Posterior vena cava (tissue), 2 donors: Measurements from ENCODE around the gene ARAP1. TPM values are rescaled to one million over a fixed set of nuclear protein-coding genes. Genes with fewer than 3 reads are reported as not detected.

Source experiments
- DNase-seq: peaks from one replicate; pipeline ENCODE4 v3.0.0-alpha.2; 2020; ENCODE audit warnings: low spot score
- intact Hi-C, 2 donors: fragments of 100-400 bp; cut with DNase I; formaldehyde crosslinking; loops; one replicate each; pipeline versions ENCODE4 v1.14.1 to v1.14.2; 2022 to 2023
- total RNA-seq, 2 donors: library from RNA; stranded (reverse); fragmentation: NEBNext Ultra II Directional; extraction: Animal tissue kit (Norgen Biotek cat#: 25700); gene quantifications; one replicate each; pipeline ENCODE4 v1.2.1, GENCODE V29; 2021
- donor health status: DM: yes; HTN: yes; CAD: no.
- donor health status: DM: yes; HTN: yes; CAD: no.

The ARAP1 gene
- total RNA-seq, 2 donors from 2014 or later: 49.9 to 81.9 TPM

DNA sequence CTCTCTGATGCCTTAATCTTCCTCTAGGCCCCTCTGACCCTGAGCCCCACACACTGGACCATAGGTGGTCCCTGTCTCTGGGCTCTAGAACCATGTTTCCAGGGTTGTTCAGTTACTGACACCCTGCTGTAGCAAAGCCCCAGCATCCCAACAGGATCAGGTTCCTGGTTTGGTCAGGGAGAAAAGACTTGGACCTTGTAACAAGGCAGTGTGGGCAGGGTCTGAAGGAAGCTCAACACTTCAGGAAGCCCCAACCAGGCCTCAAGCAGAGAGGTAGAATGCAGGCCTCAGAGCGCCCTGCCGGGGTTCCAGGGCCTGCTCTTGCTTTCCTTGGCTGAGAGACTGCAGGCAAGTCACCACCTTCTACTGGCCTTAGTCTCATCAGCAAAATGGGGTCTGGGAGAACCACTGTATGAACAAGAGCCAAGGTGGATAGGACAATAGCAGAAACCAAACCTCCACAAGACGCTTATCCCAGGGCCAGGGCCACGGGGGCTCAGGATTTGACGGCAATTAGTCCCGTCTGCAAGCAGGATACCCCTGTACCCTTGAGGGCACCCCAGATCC, 4.8 kb downstream of the ARAP1 start:
- intact Hi-C loops: no loop called here
- DNase-seq: no peak

DNA sequence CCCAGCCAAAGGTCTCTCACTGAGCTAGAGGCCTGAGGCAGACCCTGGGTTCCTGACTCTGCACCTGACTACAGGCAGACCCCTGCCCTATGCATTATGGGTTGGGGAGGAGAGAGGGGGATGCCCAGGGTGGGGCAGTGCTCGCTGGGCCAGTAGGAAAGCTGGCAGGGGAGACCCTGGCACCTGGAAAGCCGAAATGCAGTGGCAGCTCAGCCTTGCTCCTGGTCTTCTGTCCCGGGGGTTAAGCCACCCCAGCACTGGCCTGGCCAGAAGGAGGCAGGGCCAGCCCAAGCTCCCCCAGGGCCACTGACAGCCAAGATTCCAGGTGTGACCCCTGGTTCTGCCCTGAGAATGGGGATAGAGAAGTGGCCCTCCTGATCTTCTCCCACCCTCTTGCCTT, 5.4 kb downstream of the ARAP1 start:
- intact Hi-C loops: no loop called here
- no peak for DNase-seq

DNA sequence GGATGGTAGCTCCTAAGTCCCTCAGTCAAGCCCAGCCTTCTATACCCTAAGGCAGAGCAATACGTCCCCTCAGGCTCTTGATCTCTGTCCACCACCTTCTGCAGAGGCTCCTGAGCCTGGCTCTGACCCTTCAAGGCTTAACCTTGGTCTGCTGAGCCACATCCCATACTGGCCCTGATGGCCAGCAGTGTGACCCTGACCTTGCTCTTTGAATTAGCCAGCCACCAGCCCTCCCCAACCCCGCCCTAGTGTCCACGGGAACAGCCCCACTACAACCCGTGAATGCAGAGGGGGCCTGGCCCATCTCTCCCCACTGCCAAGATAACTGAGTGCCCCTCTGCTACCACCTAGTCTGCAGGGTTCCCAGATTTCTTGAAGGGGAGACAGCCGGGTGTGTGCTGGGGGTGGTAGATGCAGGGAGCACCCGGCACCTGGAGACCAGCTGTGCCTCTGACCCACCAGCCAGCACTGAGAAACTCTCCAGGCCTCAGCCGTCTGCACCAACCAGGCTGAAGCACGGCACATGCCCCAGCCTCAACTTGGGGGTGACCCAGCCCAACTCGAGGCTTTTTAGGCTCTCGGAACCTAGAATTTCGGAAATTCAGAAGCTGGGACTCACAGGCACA, 6.2 kb downstream of the ARAP1 start:
- intact Hi-C loops: no loop called here
- DNase-seq: no peak

DNA sequence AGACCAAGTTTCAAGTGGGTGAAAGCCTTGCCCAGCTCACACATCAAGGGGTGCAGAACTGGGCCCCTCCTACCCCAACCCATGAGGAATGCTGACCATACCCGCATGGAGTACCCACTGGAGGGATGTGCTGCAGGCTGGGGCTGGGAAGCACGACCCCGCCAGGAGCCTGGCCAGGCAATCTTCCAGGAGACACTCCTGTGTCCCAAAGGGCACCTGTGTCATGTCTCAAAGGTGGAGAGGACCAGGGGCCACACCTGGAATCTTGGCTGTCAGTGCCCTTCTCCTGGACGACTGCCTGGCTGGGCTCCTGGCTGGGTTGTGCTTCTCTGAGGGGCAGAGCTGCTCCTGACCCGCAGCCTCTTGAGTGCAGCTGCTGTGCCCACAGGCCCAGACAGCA, 6.7 kb downstream of the ARAP1 start:
- intact Hi-C loops: no loop called here
- DNase-seq: no peak

DNA sequence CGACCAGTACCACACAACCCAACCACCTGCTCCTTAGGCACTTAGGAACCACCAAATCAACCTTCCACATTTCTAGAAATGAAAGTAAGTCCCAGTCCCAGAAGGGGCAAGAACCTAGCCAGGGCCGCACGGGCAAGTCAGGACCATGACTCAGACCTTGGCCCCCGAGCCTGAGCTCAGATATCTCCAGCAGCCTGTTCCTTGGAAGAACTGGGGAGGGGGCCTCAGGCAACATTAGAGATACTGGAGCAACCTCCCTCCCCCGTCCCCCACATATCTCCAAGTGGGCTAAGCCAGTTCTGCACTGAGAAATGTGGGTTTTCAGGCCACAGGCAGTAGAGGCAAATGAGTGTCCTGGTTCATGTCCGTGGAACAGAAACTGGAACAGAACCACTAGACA, 7.7 kb downstream of the ARAP1 start:
- intact Hi-C loops: no loop called here
- no peak for DNase-seq

- intact Hi-C loops: no loop called here
- no peak for DNase-seq
These were observed 8.6 kb downstream of the ARAP1 start for GRCh38 chr11:72743321-72744221.

DNA sequence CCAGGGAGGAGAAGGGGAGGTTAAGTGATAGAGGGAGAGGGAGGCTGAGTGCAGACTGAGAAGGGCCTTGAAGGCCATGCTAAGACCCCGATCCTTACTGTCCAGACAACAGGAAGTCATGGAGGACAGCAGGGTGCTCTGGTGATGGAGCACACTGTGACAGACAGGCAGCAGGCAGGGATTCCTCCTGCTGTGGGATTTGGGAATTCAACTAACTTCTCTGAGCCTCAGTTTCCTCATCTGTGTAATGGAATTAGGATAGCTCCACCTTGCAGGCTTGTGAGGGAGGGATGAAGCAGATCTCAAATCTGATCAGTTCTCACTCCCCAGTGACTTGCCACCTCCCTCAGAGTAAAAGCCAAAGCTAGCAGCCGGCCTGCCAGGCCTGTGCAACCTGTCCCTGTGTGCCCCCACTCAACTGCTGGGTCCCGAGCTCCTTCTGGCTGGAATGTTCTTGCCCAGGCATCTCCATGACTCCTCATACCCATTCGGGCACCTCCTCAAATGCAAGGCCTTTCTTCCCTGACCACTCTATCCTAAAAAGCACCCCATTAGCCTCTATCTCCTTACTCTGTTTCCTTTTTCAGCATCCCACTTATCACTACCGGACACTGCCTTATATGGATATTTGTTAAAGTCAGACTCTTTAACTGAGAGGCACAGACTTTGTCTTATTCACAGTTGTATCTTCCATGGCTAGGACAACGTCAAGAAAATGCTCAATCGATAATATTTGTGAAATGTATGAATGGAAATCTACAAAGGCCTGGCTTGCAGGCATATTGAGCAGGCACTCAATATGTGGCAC, 9.5 kb downstream of the ARAP1 start:
- intact Hi-C loops: no loop called here
- no peak for DNase-seq

- no peak for DNase-seq
- intact Hi-C loops: no loop called here
These were observed 10.2 kb downstream of the ARAP1 start for GRCh38 chr11:72741849-72742512.

DNA sequence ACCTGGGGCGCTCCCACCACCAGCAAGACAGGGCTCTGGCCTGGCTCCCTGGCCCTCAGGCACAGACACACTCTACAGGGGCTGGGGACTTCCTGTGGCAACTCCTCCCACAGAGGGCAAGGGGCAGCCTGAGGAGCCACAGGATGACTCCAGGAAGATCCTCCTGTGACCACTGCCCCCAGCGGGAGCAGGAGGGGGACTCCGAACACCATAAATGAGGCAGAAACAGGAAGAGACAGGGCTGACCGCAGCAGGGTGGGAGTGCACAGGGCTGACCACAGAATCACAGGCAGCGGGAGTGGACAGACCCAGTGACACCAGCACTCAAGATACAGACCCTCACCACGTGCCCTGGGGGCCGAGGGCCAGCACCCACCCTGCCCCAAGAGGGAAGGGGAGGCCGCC, 10.8 kb downstream of the ARAP1 start:
- DNase-seq: no peak
- intact Hi-C loops: no loop called here

DNA sequence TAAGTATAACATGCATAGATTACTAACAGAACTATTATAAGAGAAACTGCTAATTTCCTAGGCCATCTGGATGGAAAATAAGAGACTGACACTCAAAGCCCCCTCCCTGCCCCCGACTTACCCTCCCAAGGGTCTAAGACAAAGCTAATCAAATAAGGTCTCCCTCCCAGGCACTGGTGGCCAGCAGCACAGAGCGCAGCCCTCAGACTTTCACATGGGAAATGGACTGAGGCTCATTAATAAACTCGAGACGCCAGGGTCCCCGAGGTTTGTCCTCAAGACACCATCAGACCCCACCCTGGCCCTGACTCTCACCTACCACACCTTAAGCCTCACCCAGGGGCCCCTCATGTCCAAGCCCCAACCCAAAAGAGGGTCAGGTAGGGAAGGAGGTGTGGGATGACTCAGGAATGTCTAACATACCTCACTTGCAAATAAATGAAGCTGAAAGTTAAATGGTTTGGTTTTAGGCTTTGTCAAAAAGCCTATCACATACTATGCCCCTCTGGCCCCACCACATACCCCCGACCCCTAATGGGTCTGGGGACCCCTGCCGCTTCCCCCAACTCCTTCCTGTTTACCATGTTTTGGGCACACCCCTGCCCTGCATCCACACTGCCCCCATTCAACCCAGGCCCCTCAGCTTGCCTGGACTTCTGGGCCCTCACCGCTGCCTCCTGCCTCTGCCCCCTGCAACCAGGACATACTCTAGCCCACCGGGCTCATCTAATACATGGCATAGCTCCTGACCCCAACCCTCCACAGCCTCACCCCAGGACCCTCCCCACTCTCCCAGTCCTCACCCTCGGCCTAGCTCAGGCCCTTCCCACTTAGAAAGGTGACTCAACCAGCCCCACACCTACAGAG, 11.4 kb downstream of the ARAP1 start:
- no peak for DNase-seq
- intact Hi-C loops: no loop called here

GRCh38 chr11:72740060-72740424, 12.2 kb downstream of the ARAP1 start:
- DNase-seq: no peak
- intact Hi-C loops: no loop called here

DNA sequence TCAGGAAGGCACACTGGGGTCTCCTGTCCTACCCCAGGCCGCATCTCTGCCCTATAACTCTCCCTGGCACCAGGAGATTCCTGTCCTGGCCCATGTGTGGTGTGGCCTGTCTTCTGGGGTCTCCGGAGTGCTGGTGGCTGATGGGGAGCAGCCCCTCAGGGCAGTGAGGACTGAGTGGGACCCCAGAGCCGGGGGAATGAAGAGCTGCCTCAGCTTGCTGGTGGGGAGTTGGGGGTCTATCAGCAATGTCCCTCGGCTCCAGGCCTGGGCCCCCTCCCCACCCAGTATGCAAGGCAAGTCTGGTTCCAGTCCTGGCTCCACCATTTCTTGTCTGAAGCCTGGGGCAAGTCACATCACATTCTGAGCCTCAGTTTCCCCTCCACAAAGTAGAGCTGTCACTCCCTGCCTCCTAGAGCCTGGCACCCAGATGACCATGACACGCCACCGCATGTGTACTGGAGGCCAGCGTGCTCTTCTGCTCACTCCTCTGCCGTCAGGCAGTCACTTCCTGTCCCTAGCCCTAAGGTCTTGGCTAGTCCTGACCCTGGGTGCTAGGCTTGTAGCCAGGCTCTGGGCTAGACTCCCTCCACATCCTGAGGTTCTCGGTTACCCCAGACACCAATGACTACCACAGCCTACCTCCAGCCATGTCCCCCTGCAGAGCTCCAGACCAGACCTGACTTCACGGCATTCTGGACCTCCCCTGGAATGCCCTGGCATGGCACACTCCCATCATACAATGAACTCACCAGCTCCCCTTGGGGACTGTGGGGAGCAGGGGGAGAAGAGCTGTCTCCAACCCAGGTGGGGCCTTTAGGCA, 12.8 kb downstream of the ARAP1 start:
- DNase-seq: no peak

GRCh38 chr11:72738199-72739141, 13.7 kb downstream of the ARAP1 start:
- intact Hi-C loops: no loop called here
- DNase-seq: peak; percentile 88

More for the DNA sequence above, 12.8 kb downstream of the ARAP1 start:
- intact Hi-C loops: no loop called here

DNA sequence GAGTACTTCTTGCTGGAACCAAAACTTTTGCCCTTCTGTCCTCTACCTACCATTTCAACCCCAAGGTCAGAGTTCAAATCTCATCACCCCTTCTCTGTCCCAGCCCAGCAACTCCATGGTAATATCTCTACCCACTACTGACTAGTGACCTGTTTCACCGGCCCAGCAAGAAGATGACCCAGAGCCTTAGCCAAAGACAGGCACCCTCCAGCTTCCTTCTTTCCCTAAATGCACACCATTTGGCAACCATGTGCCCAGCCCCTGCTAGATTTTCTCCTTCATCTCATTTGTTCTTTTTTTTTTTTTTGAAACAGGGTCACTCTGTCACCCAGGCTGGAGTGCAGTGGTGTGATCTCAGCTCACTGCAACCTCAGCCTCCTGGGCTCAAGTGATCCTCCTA, 14.9 kb downstream of the ARAP1 start:
- DNase-seq: no peak
- intact Hi-C loops: no loop called here

DNA sequence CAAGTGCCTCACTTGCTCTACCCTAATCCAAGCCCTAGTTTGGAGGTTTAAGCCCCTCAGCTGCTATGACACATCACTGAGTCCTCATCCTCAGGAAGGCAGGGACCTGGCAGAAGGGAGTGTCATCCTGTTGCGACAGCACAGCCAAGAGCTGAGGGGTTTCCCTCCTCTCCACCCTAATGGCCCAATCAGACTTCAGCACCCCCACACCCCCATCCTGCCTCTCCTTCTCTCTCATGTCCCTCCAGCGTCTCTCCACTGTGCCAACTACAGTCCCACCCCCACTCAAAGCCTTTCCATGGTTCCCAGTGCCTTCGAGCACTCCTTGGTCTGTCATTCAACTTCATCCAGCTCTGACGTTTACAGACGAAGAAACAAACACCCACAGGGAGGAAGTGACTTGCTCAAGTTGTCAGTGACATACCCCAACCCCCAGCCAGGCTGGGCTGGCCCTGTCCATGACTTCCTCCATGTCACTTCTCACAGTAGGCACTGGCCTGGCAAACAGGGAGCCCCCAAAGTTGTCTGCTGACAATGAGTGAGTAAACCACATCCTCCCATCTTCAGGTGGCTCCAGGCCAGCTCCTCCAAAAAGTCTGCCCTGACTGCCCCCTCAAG, 15.6 kb downstream of the ARAP1 start:
- peak; percentile 91 for DNase-seq
- intact Hi-C loops: no loop called here

GRCh38 chr11:72735495-72736027, 16.6 kb downstream of the ARAP1 start:
- intact Hi-C loops: no loop called here
- DNase-seq: no peak
